GM04503 (cell line): ENCODE results near the gene RREB1.

Experiments used
- DNase-seq: peaks from one replicate; pipeline ENCODE4 v3.0.0-alpha.2; 2012; ENCODE audit warnings: low read depth

Gene RREB1

GRCh38 chr6:7107578-7108195, at the start of gene RREB1:
TSS of gene RREB1 (plus strand) at chr6:7107961. CDS start at chr6:7181912, 73,951 bp downstream.
- no peak for DNase-seq

GRCh38 chr6:7058250-7058923, 49.4 kb upstream of the RREB1 start:
- peak; percentile 85 for DNase-seq

GRCh38 chr6:7060769-7061516, 46.8 kb upstream of the RREB1 start:
- no peak for DNase-seq

- DNase-seq = no peak
Measured at GRCh38 chr6:7062451-7063162, 45.2 kb upstream of the RREB1 start.

GRCh38 chr6:7067305-7067704, 40.5 kb upstream of the RREB1 start:
- DNase-seq = no peak

GRCh38 chr6:7071405-7071804, 36.4 kb upstream of the RREB1 start:
- no peak for DNase-seq

GRCh38 chr6:7073082-7073820, 34.5 kb upstream of the RREB1 start:
- no peak for DNase-seq

GRCh38 chr6:7073821-7074525, 33.8 kb upstream of the RREB1 start:
- DNase-seq = no peak

- no peak for DNase-seq
Measured at GRCh38 chr6:7074870-7075269, 32.9 kb upstream of the RREB1 start.

GRCh38 chr6:7075341-7076000, 32.3 kb upstream of the RREB1 start:
- DNase-seq = no peak

GRCh38 chr6:7077856-7078255, 29.9 kb upstream of the RREB1 start:
- no peak for DNase-seq

- no peak for DNase-seq
Measured at GRCh38 chr6:7078856-7079255, 28.9 kb upstream of the RREB1 start.

- no peak for DNase-seq
Measured at GRCh38 chr6:7080311-7080710, 27.4 kb upstream of the RREB1 start.

GRCh38 chr6:7085911-7086310, 21.9 kb upstream of the RREB1 start:
- DNase-seq = no peak

GRCh38 chr6:7086488-7086887, 21.3 kb upstream of the RREB1 start:
- DNase-seq = no peak

- no peak for DNase-seq
Measured at GRCh38 chr6:7087066-7087465, 20.7 kb upstream of the RREB1 start.

- DNase-seq = no peak
Measured at GRCh38 chr6:7087491-7087979, 20.2 kb upstream of the RREB1 start.

- no peak for DNase-seq
Measured at GRCh38 chr6:7088076-7088742, 19.6 kb upstream of the RREB1 start.

- no peak for DNase-seq
Measured at GRCh38 chr6:7098993-7099392, 8.8 kb upstream of the RREB1 start.
